H9 (cell line): ENCODE results near the gene AP2A2. TPM values are rescaled to one million over a fixed set of nuclear protein-coding genes. Genes with fewer than 3 reads are reported as not detected.

Experiments
- DNase-seq: peaks from one replicate; pipeline ENCODE4 v3.0.0-alpha.2; 2017
- H2AFZ ChIP-seq: one replicate; pipeline ENCODE4 v1.6.1; 2013; ENCODE audit warnings: mild to moderate bottlenecking, low read length, control low read depth, moderate library complexity
- H2AK5ac ChIP-seq: 2 replicates; pipeline ENCODE4 v1.6.1; 2013; ENCODE audit warnings: low read length, control low read depth, mixed read lengths; ENCODE audit not compliant: insufficient read length
- H2BK120ac ChIP-seq: one replicate; pipeline ENCODE4 v1.6.1; 2013; ENCODE audit warnings: low read depth, mild to moderate bottlenecking, low read length, control low read depth, inconsistent platforms; ENCODE audit not compliant: poor library complexity, severe bottlenecking
- H2BK12ac ChIP-seq: 2 replicates; pipeline ENCODE4 v1.6.1; 2013; ENCODE audit warnings: low read length, control low read depth, mixed read lengths, low read depth; ENCODE audit not compliant: insufficient read length
- H2BK15ac ChIP-seq: 2 replicates; pipeline ENCODE4 v1.6.1; 2013; ENCODE audit warnings: low read depth, low read length, control low read depth
- H2BK20ac ChIP-seq: one replicate; pipeline ENCODE4 v1.6.1; 2013; ENCODE audit warnings: low read depth, mild to moderate bottlenecking, low read length, control low read depth, inconsistent platforms; ENCODE audit not compliant: poor library complexity, severe bottlenecking
- H2BK5ac ChIP-seq: 2 replicates; pipeline ENCODE4 v1.6.1; 2013; ENCODE audit warnings: low read length, control low read depth, mixed read lengths; ENCODE audit not compliant: insufficient read length
- H3K14ac ChIP-seq: 2 replicates; pipeline ENCODE4 v1.6.1; 2013; ENCODE audit warnings: low read length, control low read depth; ENCODE audit not compliant: insufficient read depth
- H3K18ac ChIP-seq: 2 replicates; pipeline ENCODE4 v1.6.1; 2013; ENCODE audit warnings: low read depth, mild to moderate bottlenecking, mixed read lengths, low read length, control low read depth; ENCODE audit not compliant: insufficient read length
- H3K23ac ChIP-seq: 2 replicates; pipeline ENCODE4 v1.6.1; 2013; ENCODE audit warnings: low read length, control low read depth, mixed read lengths, low read depth; ENCODE audit not compliant: insufficient read length
- H3K23me2 ChIP-seq: 2 replicates; pipeline ENCODE4 v1.6.1; 2013; ENCODE audit warnings: low read depth, mild to moderate bottlenecking, mixed read lengths, low read length, control low read depth; ENCODE audit not compliant: insufficient read length, poor library complexity, severe bottlenecking
- H3K27ac ChIP-seq: 2 replicates; pipeline ENCODE4 v1.5.1; 2013; ENCODE audit warnings: low read length, control low read depth, mixed read lengths, low read depth; ENCODE audit not compliant: insufficient read length
- H3K27me3 ChIP-seq: 2 replicates; pipeline ENCODE4 v1.6.1; 2013; ENCODE audit warnings: low read length, control low read depth, inconsistent platforms; ENCODE audit not compliant: insufficient read depth
- H3K4ac ChIP-seq: 2 replicates; pipeline ENCODE4 v1.6.1; 2013; ENCODE audit warnings: low read depth, mild to moderate bottlenecking, control low read depth, inconsistent platforms, low read length, moderate library complexity
- H3K4me1 ChIP-seq: 2 replicates; pipeline ENCODE4 v1.6.1; 2013; ENCODE audit warnings: low read length, control low read depth, inconsistent platforms; ENCODE audit not compliant: insufficient read depth
- H3K4me2 ChIP-seq: 2 replicates; pipeline ENCODE4 v1.6.1; 2013; ENCODE audit warnings: low read length, control low read depth, mixed read lengths; ENCODE audit not compliant: insufficient read length, insufficient read depth
- H3K56ac ChIP-seq: 2 replicates; pipeline ENCODE4 v1.6.1; 2013; ENCODE audit warnings: low read depth, mild to moderate bottlenecking, mixed read lengths, low read length, control low read depth; ENCODE audit not compliant: insufficient read length
- H3K79me1 ChIP-seq: 2 replicates; pipeline ENCODE4 v1.6.1; 2013; ENCODE audit warnings: low read depth, mild to moderate bottlenecking, moderate library complexity, low read length, control low read depth, inconsistent platforms; ENCODE audit not compliant: insufficient read depth, poor library complexity, severe bottlenecking
- H3K79me2 ChIP-seq: 2 replicates; pipeline ENCODE4 v1.6.1; 2013; ENCODE audit warnings: low read length, control low read depth, inconsistent platforms; ENCODE audit not compliant: insufficient read depth
- H3K9ac ChIP-seq: 2 replicates; pipeline ENCODE4 v1.6.1; 2013; ENCODE audit warnings: low read length, control low read depth, mixed read lengths; ENCODE audit not compliant: insufficient read length; ENCODE audit errors: extremely low read depth
- H3K9me3 ChIP-seq: one replicate; pipeline ENCODE4 v1.6.1; 2013; ENCODE audit warnings: low read depth, low read length, inconsistent platforms; ENCODE audit not compliant: control insufficient read depth
- H3T11ph ChIP-seq: one replicate; pipeline ENCODE4 v1.6.1; 2013; ENCODE audit warnings: mild to moderate bottlenecking, low read length, control low read depth, inconsistent platforms
- H4K20me1 ChIP-seq: one replicate; pipeline ENCODE4 v1.6.1; 2013; ENCODE audit not compliant: control insufficient read depth, insufficient read length, insufficient read depth
- H4K5ac ChIP-seq: 2 replicates; pipeline ENCODE4 v1.6.1; 2013; ENCODE audit warnings: low read depth, mild to moderate bottlenecking, mixed read lengths, low read length, control low read depth; ENCODE audit not compliant: insufficient read length
- H4K8ac ChIP-seq: replicated peaks from 2 replicates; pipeline ENCODE4 v1.6.1; 2013; ENCODE audit warnings: low read length, control low read depth, mixed read lengths, low read depth; ENCODE audit not compliant: insufficient read length
- H4K91ac ChIP-seq: 2 replicates; pipeline ENCODE4 v1.6.1; 2013; ENCODE audit warnings: low read depth, mild to moderate bottlenecking, moderate library complexity, mixed read lengths, low read length, control low read depth; ENCODE audit not compliant: insufficient read length
- H3K27ac Mint-ChIP-seq, 3 experiments: 2 replicates in 2 of 3; 3 replicates in 1 of 3; pipeline ENCODE4 v1.8.0; 2020 to 2021; ENCODE audit warnings: mixed read lengths in 3 of 3, mild to moderate bottlenecking in 1 of 3, moderate library complexity in 1 of 3
- H3K27me3 Mint-ChIP-seq: 2 replicates; pipeline ENCODE4 v1.8.0; 2021; ENCODE audit warnings: low read depth, mild to moderate bottlenecking, moderate library complexity, mixed read lengths
- H3K36me3 Mint-ChIP-seq, 3 experiments: 2 replicates in 2 of 3; 3 replicates in 1 of 3; pipeline ENCODE4 v1.8.0; 2020 to 2021; ENCODE audit warnings: low read depth in 3 of 3, mixed read lengths in 3 of 3; ENCODE audit not compliant: insufficient read depth in 1 of 3
- H3K4me1 Mint-ChIP-seq, 2 experiments: 2 replicates each; pipeline ENCODE4 v1.8.0; 2020; ENCODE audit warnings: mixed read lengths in 2 of 2
- H3K4me3 Mint-ChIP-seq, 2 experiments: 2 replicates in 1 of 2; 3 replicates in 1 of 2; pipeline ENCODE4 v1.8.0; 2020 to 2021; ENCODE audit warnings: mild to moderate bottlenecking in 2 of 2, mixed read lengths in 2 of 2, moderate library complexity in 1 of 2
- H3K9me3 Mint-ChIP-seq, 2 experiments: 2 replicates in 1 of 2; 3 replicates in 1 of 2; pipeline ENCODE4 v1.8.0; 2020; ENCODE audit warnings: mild to moderate bottlenecking in 2 of 2, mixed read lengths in 2 of 2, moderate library complexity in 1 of 2
- CTCF ChIP-seq: fragments of 200-600 bp; sonication (generic); conservative IDR thresholded peaks from 3 replicates; pipeline ENCODE4 v1.8.0; 2021; ENCODE audit warnings: antibody characterized with exemption, mild to moderate bottlenecking
- WGBS: extraction: QIAGEN DNeasy Blood & Tissue Kit; methylation state at CpG from one replicate; pipeline ENCODE4 v1.1.7; 2013; ENCODE audit warnings: missing lambda C conversion rate, low lambda C conversion rate, mixed read lengths; ENCODE audit not compliant: insufficient read length; ENCODE audit errors: extremely low coverage; 5-methylcytosine and 5-hydroxymethylcytosine counted together
- total RNA-seq: library from RNA; stranded (reverse); gene quantifications from 2 replicates; pipeline ENCODE4 v1.2.1, GENCODE V29; 2021

The AP2A2 gene
- total RNA-seq, 1 experiment from 2014 or later = 53.7 TPM

DNA sequence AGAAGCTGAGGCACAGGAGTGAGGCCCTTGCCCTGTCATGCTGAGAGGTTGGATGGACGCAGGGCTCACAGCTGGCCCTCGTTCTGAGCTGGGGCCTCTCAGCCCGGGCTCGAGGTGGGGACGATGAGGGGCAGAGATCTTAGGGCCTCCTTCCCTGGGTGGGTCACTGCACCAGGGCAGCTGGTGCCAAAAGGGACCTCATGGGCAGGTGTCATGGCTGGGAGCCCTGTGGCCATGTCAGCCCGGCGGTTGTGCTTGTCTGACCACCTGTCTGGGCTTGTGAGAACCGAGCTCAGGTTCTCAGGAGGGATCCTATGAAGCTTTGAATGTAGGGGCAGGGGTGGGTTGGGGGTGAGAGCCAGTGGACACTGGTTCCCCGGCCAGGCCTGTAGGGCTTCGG lies 112.7 kb downstream of the AP2A2 start:
- Histone ChIP-seq H2BK5ac (no peak overlapping the region), H4K5ac (no peak overlapping the region), H3K18ac (no peak overlapping the region), H2BK12ac (no peak overlapping the region), H3K4ac (no peak overlapping the region), H3K56ac (no peak overlapping the region), H3K4me1 (no peaks in the 10 kb centered on the region), H3K27ac (no peak overlapping the region), H2BK120ac (no peak overlapping the region), H3K9me3 (no peaks in the 10 kb centered on the region), H2AK5ac (no peak overlapping the region), H3K79me2 (no peaks in the 10 kb centered on the region), H2BK15ac (no peak overlapping the region), H3K4me2 (no peak overlapping the region), H2BK20ac (no peak overlapping the region), H3T11ph (no peak overlapping the region), H3K23me2 (no peaks in the 10 kb centered on the region), H3K27me3 (no peaks in the 10 kb centered on the region), H3K9ac (no peak overlapping the region), H3K79me1 (no peaks in the 10 kb centered on the region), H3K23ac (no peak overlapping the region), H4K91ac (no peak overlapping the region), H3K14ac (no peak overlapping the region), H2AFZ (no peak overlapping the region), H4K20me1 (no peaks in the 10 kb centered on the region), H4K8ac (no peak overlapping the region)
- WGBS = no CpG with 5 or more reads among the region's 10 CpGs
- TF ChIP-seq CTCF = no peak
- H3K4me3 Mint-ChIP-seq = no peak overlapping the region
- DNase-seq = no peak
- H3K4me1 Mint-ChIP-seq = no peaks in the 10 kb centered on the region
- no peaks in the 10 kb centered on the region for H3K9me3 Mint-ChIP-seq
- H3K27ac Mint-ChIP-seq = peak overlapping the region in 2 of 3 experiments; percentile 27 to 55; a peak in 1 of 7 replicates
- no peaks in the 10 kb centered on the region for H3K36me3 Mint-ChIP-seq
- H3K27me3 Mint-ChIP-seq = no peaks in the 10 kb centered on the region
